NCI-H1105 treated with DMSO at 0.1 percent for 48 hours (cell line): Measurements from ENCODE around the gene OPCML.

ENCODE experiments used
- DNase-seq: peaks from one replicate; lab custom pipeline; 2025; lab: John Stamatoyannopoulos, UW

OPCML gene

DNA sequence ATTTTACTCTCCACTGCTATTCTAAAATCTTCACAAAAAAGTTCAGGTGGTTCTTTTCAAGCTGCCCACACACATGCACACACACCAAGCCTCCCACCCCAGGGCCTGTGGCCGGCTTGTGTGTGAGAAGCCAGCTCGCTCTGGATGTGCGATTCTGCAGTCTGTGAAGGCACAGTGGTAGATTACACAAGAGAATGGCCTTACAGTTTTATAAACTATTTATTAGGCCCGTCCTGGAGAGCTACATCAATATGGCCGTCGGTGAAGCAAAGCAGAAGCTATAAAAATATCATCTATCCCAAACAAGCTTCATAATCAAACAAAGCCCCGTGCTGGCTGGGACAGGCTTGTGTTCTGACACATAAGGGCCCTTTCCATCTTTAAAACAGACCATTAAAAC is 240.5 kb downstream of the OPCML start:
- no peak for DNase-seq

DNA sequence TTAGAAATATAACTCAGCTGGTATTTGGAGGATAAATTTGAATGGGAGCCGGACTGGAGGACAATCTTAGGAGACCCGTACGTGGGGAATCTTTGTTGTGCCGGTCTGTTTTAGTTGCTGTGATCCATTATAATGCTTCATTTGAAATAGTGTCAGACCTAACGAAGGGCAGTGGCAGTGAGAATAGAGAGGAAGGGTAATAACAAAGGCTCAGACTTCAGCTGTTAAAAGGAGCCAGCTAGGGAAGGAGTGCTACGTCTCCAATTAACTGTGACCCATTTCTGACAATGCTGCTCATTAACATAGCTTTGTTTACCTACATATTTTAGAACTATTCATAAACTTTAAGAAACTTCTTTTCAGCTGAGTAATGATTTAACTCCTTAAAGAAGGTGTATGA is 246.9 kb downstream of the OPCML start:
- no peak for DNase-seq

DNA sequence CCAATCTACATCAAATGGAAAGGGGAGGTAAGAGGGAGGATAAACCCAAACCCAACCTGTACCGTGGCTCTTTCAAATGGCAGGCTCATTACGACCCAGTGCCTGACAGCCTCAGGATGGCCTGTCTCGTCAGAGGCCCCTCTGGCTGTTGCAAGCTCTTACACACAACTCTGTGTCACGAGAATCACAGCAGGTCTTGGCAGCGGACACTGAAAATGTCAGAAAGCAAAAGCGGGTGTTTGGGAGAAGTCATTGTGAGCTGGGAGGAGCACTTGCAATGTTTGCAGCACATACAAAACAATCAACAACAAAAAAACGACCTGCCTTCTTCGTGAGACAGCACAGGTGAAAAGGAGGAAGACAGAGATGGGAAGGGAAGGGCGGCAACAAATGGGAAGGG is 248.1 kb downstream of the OPCML start:
- no peak for DNase-seq

DNA sequence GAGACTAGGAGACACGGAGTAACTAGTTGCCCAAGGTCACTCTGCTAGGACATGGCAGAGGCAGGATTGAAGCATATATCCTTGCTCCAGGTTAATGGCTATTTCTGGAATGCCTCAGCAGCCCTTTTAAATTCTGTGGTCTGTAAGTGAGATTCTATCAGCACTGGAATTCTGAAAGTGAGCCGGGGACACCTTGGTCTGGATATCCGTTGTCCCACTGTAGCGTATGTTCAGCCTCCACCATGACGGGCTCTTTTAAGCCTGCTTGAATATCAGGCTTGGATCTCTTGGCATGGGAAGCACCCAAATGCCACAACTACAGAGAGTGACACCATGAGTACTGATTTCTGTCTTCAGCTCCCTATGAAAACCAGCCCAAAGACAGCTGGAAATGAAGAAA is 254.4 kb downstream of the OPCML start:
- no peak for DNase-seq

DNA sequence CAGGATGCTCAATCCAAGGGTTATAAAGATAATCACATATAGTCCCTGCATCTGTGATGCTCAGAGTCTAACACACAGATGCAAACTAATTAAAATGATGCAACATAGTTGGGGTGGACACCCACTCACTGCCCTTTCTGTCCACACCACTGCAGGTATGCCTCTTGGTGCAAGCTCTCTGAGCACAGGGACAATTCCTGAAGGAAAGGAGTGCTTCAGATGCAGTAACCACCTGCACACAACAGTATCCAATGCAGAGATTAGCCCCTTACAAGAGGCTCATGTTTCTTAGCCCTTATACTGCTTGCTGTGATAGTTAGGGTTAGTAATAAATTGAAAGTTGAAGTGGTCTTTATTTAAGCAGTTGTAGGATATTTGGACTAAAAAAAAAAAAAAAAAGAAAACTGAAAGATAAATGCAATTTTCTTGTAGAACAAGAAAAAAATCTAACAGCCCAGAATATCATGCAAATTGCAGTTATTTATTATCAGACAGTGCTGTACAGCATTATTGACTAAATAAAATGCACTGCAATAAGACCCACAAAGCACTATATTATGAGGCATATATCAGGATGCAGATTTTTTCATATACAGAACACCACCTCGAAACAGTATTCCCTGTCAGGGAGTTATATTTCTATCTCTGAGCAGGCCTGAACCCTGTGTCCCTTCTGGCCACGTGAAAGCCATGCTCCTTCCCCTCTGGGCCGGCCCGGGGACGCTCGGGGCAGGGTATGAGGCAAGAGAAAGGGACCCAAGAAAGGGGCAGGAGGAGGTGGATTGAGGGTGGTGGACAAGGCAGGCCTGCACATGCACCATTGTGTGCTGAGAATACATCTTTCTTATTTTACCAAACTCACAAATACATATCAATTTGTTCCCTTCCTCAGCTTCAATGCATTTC is 260.2 kb downstream of the OPCML start:
- DNase-seq, result no peak

DNA sequence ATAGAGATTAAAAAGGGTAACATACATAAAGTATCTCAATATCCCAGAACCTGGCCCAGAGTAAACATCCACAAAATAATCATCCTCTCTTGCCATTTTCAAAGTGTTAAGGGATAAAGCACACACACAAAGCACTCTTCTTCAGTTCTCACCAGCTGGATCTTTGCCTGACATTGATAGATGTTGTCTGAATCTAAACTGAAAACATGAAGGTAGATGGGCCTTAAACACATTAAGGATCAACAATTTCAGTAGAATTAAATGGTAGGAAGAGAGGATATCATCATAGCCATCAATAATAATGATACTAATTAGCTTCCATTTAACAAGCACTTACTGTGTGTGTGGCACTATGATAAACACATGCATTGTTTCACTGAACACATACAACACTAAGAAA is 261.1 kb downstream of the OPCML start:
- DNase-seq, result peak; percentile 53

DNA sequence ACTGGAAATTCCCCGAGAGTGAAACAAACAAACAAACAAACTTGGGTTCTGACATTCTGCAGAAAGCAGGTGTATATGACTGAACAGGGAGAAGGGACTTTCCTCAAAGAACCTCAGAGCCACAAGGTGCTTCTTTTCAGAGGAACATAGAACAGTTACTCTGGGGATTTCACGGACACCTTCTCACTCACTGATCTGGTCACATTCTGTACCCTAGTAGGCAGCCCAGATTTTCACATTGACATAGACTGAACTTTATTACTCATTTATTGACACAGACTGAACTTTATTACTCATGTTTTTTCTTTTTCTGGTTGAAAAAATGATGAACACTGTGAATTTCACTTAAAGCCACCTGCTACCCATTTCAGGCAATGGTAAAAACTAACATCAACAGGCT is 263.0 kb downstream of the OPCML start:
- DNase-seq, result no peak

DNA sequence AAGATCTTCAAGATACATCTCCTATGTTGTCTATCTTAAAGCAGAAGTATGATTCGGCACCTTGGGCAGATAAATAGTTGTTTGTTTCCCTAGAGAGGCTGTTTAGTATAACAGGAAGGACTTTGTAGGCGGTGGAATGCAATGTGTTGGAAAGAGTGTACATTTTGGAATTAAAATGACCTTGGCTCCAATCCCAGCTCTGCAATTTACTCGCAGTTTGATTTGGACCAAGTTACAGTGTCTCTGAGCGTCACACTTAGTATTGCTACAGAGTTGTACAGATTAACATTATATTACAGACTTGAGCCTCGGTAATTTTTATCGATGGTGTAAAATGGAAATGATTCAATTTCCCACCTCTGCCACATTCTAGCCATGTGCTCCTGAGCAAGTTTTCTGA is 265.3 kb downstream of the OPCML start:
- DNase-seq, result no peak

DNA sequence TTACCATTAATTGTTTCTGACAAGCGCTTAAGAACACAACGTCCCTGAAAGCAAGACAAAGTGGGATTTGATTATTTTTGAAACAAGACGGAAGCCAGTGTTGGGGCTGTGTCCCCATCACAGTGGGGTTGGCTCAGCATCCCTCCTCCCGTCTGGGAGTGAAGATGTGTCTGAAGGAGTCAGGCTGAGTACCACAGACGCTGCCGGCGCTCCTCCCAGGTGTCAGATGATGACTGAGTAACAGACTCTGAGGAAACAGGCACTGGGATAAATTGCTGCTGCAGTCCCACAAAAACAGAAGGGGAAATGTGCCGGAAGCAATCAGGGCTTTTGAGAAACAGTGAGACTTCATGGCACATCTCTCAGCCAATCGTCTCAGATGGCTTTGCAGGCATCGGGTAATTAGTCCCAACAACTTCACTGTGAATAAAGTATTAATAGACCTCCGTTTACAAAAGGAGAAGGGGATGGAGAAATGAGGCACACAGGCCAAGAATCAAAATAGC is 266.7 kb downstream of the OPCML start:
- no peak for DNase-seq

DNA sequence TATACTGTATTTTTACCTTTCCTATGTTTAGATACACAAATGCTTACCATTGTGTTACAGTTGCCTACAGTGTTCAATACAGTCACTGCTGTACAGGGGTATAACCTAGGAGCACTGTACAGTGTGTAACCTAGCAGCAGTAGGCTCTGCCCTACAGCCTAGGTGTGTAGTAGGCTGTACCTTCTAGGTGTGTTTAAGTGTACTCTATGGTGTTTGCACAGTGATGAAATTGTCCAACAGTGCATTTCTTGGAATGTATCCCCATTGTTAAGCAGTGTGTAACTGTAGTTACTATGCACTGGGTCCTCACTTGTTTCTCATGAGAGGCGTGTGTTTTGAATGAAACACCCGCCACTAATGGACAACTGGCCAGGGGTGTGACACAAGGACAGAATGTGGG is 269.0 kb downstream of the OPCML start:
- DNase-seq, result no peak

DNA sequence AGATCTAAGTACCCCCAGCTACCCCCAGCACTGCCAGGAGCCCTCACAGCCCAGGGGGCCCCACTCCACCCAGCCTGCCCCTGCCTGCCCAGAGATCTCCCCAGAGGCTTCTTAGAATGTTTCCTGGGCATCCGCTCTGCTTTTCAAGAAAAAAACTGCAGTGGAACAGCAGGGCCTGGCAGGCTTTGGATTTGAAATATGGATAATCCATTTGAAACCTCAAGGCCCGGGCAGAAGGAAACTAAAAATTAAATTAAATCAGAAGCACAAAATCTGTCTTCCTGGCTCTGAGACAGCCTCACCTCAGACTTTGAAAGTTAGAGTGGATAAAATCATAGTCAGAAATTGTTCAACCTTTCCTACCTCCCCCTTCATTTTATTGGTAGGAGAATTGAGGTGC is 273.6 kb downstream of the OPCML start:
- no peak for DNase-seq

DNA sequence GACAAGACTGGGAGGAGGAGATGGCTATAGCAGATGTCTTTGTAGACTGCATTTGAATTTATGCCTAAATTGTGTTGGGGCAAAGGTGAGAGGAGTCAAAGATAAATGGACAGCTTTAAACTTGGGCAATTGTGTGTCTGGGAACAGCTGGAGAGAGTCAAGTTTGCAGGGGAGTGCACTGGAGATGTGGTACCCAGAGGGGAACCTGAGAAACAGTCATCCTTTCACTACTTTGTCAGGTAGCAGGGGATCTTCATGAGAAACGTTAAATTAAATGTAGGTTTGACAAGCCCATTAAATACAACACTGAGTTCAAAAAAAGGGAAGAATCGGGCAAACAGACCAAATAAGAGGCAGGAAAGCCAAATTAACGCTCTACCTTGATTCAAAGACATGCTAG is 277.7 kb downstream of the OPCML start:
- no peak for DNase-seq

DNA sequence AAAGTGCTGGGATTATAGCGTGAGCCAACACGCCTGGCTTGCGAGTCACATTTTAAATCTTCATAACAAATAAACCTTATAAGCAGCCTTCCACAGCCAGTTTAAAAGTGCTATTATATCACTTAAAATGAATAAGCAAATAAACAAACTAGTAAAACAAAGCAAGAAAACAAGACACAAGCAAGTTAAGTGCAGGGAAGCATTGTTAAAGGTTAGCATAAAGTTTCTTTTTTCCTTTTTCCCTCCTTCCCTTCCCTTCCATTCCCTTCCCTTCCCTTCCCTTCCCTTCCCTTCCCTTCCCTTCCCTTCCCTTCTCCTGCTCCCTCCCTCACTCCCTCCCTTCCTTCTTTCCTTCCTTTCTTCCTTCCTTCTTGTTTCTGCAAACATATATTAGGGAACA is 278.7 kb downstream of the OPCML start:
- no peak for DNase-seq

DNA sequence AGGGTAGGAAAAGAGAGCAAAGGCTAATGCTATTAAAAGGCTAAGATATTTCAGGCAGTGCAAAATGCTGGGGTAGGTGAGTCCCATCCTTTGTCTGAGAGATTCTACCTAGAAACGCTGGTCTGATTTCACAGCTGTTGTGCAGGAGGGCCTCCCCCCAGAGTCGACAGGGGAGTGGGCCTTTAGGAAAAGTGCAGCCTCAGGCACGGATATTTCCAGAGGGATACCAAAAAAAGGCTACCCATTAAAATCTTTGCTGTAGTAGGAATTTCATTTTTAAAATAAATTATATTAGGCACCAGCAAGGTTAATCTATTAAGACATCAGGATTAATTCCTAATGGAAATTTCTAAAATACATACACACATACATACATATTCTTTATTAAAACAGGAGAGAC is 280.5 kb downstream of the OPCML start:
- DNase-seq, result no peak

DNA sequence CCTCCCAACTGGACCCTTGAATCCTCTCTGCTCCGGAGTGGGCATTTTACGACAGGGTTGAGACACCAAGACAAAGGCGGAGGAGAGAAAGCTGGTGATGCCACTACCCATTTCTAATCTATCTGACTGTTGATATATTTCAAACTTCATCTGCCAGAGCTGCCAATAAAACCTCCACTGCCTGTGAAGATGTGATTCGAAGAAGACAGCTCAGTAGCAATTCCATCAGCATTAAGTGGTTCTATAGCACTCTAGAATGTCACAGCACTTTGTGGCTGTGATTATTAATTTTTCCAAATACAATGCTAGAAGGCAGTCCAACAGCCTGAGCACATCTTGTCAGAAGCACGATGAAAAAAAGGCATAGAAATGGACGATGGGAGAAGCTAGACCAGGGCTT is 282.8 kb downstream of the OPCML start:
- DNase-seq, result no peak

DNA sequence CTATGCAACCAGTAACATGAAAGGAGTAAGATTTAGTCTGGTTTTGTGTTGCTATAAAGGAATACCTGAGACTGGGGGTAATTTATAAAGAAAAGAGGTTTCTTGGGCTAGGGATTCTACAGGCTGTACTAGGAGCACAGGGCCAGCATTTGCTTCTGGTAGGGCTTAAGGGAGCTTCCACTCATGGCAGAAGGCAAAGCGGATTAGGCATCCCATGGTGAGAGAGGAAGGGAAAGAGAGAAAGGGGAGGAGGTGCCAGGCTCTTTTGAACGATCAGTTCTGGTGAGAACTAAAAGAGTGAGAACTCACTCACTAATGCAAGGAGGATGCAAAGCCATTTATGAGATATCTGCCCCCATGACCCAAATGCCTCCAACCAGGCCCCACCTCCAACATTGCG is 283.2 kb downstream of the OPCML start:
- no peak for DNase-seq

DNA sequence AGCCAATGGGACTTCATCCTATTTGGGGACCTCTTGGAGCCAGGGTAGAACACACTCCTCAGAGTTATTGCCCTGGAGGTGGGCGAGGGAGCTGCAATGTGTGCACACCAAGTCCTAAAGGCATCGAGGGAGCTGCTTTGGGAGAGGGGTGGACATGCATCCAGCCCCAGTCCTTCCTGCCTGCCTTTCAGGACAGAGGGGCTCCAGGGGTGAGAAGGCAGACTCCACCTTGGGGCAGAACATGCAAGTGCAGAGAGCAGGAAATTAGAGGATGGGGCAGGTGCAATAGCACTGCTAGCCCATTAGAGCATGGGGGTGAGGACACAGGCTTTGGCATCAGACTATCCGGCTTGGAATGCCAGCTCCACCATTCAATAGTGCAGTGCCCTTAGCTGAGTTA is 288.5 kb downstream of the OPCML start:
- DNase-seq, result no peak

DNA sequence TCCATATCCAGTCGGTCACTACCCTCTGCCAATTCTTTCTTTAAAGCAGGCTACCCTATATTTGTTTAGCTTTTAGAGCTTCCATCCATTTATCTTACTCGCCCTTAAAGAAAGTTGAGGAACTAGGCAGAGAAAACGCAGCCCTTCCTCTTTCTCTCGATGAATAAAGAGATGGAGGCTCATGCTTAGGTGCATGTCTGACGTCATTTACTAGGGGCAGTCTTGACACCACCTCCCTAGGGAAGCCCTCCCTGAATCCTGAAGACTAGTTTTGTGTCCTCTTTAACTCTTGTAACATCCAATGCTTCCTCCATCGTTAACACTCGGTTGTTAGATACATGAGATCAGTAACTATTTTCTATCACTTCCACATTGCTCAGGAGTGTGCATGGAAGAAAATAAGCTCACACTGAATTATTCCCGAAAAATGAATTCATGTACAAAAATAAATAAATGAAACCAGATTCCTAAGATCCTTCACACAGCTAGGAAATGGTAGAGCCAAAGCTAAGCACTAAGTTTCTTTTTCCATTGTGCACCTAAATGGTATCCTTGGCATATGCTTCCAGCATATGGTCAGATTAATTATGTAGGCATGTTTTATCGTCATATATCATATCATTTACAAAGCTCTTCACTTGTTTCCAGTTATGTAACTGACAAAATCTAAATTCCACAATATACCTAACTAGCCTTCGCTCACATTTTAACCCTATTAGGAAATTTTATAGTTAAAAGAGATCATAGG is 291.2 kb downstream of the OPCML start:
- no peak for DNase-seq

DNA sequence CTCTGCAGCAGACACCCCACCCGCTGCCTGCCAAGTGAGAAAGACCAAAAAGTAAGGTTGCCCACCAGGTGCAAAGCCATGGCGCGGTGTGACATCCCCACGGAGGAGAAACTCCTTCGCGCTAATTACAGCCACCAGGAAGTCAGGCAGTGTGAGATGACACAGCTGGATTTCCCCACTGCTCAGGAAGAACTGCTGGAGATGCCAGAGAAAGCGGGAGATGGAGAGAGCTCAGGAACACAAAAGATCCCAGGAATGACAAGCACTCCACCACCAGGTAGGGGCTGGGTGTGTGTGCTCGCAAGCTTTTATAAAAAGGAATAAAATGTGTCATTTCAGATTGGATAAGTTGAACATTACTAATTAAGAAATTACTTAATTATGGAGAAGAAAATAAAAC is 292.7 kb downstream of the OPCML start:
- no peak for DNase-seq

DNA sequence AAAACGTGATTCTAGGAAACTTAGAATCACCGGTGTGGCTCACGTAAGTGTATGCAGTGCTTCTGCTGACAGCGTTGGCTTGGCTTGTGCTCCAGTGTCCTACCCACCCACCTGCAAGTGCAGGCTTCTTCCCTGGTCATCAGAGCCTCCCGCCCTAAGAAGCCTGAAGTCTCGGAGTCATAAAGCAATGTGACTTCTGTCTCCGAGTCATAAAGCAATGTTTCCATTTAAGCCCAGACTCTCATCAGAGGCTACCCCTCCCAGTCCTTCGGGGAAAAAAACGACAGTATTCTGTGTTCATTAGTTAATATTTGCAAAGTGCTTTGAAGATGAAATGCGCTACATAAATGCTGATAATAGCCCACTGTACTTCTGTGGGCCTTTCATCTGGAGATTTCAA is 293.8 kb downstream of the OPCML start:
- no peak for DNase-seq

DNA sequence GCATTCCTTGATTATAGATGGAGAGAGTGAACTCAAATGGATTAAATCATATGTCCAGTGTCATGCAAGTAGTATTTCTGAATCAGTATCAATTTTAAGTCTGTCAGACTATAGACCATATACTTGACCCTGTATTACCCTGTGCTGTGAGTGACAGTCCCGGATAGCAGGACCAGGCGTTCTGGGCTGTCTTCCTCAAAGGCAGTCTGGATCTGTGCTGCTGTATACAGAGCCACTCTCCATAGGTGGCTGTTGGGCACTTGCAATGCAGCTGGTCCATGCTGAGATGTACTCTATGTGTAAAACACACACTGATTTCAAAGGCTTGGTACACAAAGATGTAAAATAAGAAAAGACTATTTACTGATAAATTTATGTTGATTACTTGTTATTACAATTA is 294.3 kb downstream of the OPCML start:
- DNase-seq, result no peak

DNA sequence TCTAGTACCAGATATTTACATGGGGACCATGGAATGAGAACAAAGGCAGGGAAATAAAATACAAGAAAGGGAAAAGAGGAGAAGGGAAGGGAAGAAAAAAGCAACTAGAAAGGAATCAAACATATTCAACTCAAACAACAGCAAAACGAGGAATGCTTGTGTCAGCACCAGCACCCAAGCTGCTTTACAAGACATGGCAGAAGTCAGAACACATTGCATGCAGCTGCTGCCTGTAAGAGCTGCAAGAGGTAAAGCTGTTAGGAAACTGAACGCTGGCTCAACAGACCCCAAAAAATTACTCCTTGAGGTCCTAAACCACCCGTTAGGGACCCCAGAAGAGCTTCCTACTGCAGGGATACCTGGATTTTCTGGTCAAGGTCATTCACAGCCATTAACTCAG is 296.9 kb downstream of the OPCML start:
- no peak for DNase-seq

DNA sequence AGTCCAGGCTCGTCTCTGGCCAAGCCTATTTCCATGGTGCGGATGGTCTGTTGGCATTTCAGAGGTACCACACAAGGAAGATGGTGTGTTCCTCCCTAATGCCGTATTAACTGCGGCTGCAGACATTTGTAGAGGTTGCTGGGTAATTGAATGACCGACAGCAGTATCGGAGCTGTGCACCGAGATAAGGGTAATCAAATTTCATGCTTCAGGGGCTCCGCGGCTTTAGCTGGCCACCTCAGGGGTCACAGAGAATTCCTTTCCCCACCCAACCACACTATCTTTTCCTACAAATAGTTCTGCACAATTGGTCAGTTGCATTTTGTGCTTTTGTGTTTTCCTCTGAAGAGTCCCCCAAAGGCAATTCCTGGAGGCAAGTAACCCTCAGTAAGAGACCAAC is 297.4 kb downstream of the OPCML start:
- no peak for DNase-seq
